Measurements from ENCODE around the gene EFNB3. TPM values are rescaled to one million over a fixed set of nuclear protein-coding genes. Genes with fewer than 3 reads are reported as not detected.

Gene EFNB3
- total RNA-seq, 1 donor from 2014 or later = 5.8 TPM

DNA sequence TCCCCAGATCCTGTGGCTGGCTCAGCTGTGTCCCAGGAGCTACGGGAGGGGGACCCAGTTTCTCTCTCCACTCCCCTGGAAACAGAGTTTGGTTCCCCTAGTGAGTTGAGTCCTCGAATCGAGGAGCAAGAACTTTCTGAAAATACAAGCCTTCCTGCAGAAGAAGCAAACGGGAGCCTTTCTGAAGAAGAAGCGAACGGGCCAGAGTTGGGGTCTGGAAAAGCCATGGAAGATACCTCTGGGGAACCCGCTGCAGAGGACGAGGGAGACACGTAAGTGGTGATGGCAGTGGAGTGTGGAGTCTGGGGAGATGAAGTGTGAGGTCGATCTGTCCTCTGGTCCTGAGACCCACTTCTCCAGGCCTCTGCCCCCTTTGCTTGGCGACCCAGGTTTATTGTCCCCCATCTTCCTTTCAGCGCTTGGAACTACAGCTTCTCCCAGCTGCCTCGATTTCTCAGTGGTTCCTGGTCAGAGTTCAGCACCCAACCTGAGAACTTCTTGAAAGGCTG, 16.1 kb upstream of the EFNB3 start:
- H3K4me1 ChIP-seq = peaks cover 16% of the 10 kb centered on the region
- no peak overlapping the region for H2AFZ ChIP-seq (replicated peaks)
- no peaks in the 10 kb centered on the region for H4K20me1 ChIP-seq (ENCODE audit: low read depth)
- H3K4me2 ChIP-seq = peak overlapping the region; percentile 91
- H3K9ac ChIP-seq = peak overlapping the region; percentile 89
- H3K4me1 Mint-ChIP-seq = peaks cover 27% of the 10 kb centered on the region
- H3K79me2 ChIP-seq (ENCODE audit: low read depth) = peaks cover 54% of the 10 kb centered on the region
- no peak overlapping the region for H3K27ac ChIP-seq
- DNase-seq (ENCODE audit: low spot score) = no peak
- no peaks in the 10 kb centered on the region for H3K9me3 Mint-ChIP-seq
- no peaks in the 10 kb centered on the region for H3K27me3 ChIP-seq
- peaks cover 44% of the 10 kb centered on the region for H3F3A ChIP-seq (ENCODE audit: low read depth)
- TF ChIP-seq EZH2phosphoT487 (IDR thresholded peaks at IDR 0.05) (no peak), EZH2 (IDR thresholded peaks at IDR 0.05) (no peak), CTCF (IDR thresholded peaks at IDR 0.05) (no peak)
- H3K36me3 Mint-ChIP-seq = peaks cover 10% of the 10 kb centered on the region
- H3K4me3 Mint-ChIP-seq = peak overlapping the region; percentile 97
- no peaks in the 10 kb centered on the region for H3K9me3 ChIP-seq (ENCODE audit: low read depth)
- no peaks in the 10 kb centered on the region for H3K27me3 Mint-ChIP-seq (ENCODE audit: insufficient read depth, low read depth)
- peak overlapping the region; percentile 98 for H3K27ac Mint-ChIP-seq
- peak overlapping the region; percentile 93 for H3K4me3 ChIP-seq
- no peaks in the 10 kb centered on the region for H3K36me3 ChIP-seq

GRCh38 chr17:7695586-7695985, 9.4 kb upstream of the EFNB3 start:
- H3K9me3 Mint-ChIP-seq = no peaks in the 10 kb centered on the region
- peaks cover 3% of the 10 kb centered on the region for H3K36me3 ChIP-seq
- DNase-seq (ENCODE audit: low spot score) = no peak
- peaks cover 3% of the 10 kb centered on the region for H3K27me3 Mint-ChIP-seq (ENCODE audit: insufficient read depth, low read depth)
- H3K9me3 ChIP-seq (ENCODE audit: low read depth) = no peaks in the 10 kb centered on the region
- H2AFZ ChIP-seq (replicated peaks) = no peak overlapping the region
- H3K27ac Mint-ChIP-seq = no peak overlapping the region
- no peak for TF ChIP-seq EZH2phosphoT487 (IDR thresholded peaks at IDR 0.05)
- no peak for TF ChIP-seq CTCF (IDR thresholded peaks at IDR 0.05)
- H3K4me3 Mint-ChIP-seq = no peak overlapping the region
- H3K9ac ChIP-seq = no peak overlapping the region
- H3K4me1 Mint-ChIP-seq = peaks cover 3% of the 10 kb centered on the region
- no peak overlapping the region for H3K4me2 ChIP-seq
- H4K20me1 ChIP-seq (ENCODE audit: low read depth) = no peaks in the 10 kb centered on the region
- H3K27ac ChIP-seq = no peak overlapping the region
- no peak overlapping the region for H3K4me3 ChIP-seq
- H3F3A ChIP-seq (ENCODE audit: low read depth) = no peaks in the 10 kb centered on the region
- H3K4me1 ChIP-seq = no peaks in the 10 kb centered on the region
- no peaks in the 10 kb centered on the region for H3K27me3 ChIP-seq
- H3K36me3 Mint-ChIP-seq = peaks cover 25% of the 10 kb centered on the region
- no peaks in the 10 kb centered on the region for H3K79me2 ChIP-seq (ENCODE audit: low read depth)

DNA sequence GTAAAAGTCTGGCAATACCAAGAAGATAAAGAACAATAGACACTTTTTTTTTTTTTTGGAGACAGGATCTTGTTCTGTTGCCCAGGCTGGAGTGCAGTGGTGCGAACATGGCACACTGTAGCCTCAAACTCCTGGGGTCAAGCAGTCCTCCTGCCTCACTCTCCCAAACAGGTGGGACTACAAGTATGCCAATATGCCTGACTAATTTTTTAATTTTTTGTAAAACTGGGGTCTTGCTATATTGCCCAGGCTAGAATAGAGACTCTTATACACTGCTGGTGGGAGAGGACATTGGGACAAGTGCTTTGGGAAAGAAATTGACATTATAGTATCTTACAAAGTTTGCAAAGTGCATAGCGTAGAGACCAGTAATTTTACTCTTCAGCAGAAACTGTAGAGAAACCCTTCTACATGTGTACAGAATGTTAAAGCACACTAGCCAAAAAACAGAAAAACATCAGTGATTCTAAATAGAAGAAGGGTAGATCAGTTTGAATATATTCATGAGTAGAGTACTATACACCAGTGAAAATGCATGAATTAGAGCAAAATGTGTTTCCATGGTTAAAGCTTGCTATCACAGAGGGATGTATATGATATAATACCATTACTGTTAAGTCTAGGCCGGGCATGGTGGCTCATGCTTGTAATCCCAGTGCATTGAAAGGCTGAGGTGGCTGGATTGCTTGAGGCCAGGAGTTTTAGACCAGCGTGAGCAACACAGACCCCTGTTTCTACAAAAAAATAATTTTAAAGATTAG, 7.0 kb upstream of the EFNB3 start:
- H3K36me3 ChIP-seq = peaks cover 3% of the 10 kb centered on the region
- no peaks in the 10 kb centered on the region for H3F3A ChIP-seq (ENCODE audit: low read depth)
- no peak overlapping the region for H3K27ac ChIP-seq
- no peaks in the 10 kb centered on the region for H3K9me3 ChIP-seq (ENCODE audit: low read depth)
- no peak overlapping the region for H3K4me2 ChIP-seq
- no peak overlapping the region for H3K4me3 Mint-ChIP-seq
- DNase-seq (ENCODE audit: low spot score) = no peak
- peaks cover 3% of the 10 kb centered on the region for H3K27me3 Mint-ChIP-seq (ENCODE audit: insufficient read depth, low read depth)
- H3K4me1 Mint-ChIP-seq = peaks cover 5% of the 10 kb centered on the region
- H4K20me1 ChIP-seq (ENCODE audit: low read depth) = peaks cover under 1% of the 10 kb centered on the region
- H3K4me1 ChIP-seq = no peaks in the 10 kb centered on the region
- no peak overlapping the region for H3K4me3 ChIP-seq
- H2AFZ ChIP-seq (replicated peaks) = no peak overlapping the region
- peaks cover 24% of the 10 kb centered on the region for H3K36me3 Mint-ChIP-seq
- no peak overlapping the region for H3K27ac Mint-ChIP-seq
- H3K9me3 Mint-ChIP-seq = no peaks in the 10 kb centered on the region
- H3K27me3 ChIP-seq = no peaks in the 10 kb centered on the region
- TF ChIP-seq CTCF (IDR thresholded peaks at IDR 0.05) (no peak), EZH2 (IDR thresholded peaks at IDR 0.05) (no peak), EZH2phosphoT487 (IDR thresholded peaks at IDR 0.05) (no peak)
- H3K9ac ChIP-seq = no peak overlapping the region
- H3K79me2 ChIP-seq (ENCODE audit: low read depth) = no peaks in the 10 kb centered on the region

Measured in neural progenitor cell (in vitro differentiated cells).